Endothelial cell of umbilical vein (primary cell): ENCODE data around the gene DEPDC5. TPM values are rescaled to one million over a fixed set of nuclear protein-coding genes. Genes with fewer than 3 reads are reported as not detected.

ENCODE experiments used
- BruUV-seq: library from RNA; stranded (reverse); fragments of 400-500 nt; replicated peaks from 2 replicates; lab custom pipeline; 2021; lab: Mats Ljungman, UMichigan
- CTCF ChIA-PET: fragments of 300-600, 350-600 bp; sonication (Branson Sonifier 250); formaldehyde crosslinking; loops from one replicate; lab custom pipeline; 2021; ENCODE audit warnings: antibody characterized with exemption, inconsistent platforms; lab: Charles Lee
- POLR2A ChIA-PET: fragments of 300-600, 350-600 bp; sonication (Branson Sonifier 250); formaldehyde crosslinking; loops from one replicate; lab custom pipeline; 2021; ENCODE audit warnings: antibody characterized with exemption, inconsistent platforms; lab: Charles Lee
- DNase-seq: peaks from one replicate; pipeline ENCODE4 v3.0.0-alpha.2; 2011; ENCODE audit warnings: low read depth, low spot score
- FAIRE-seq: peaks from 2 replicates; lab custom pipeline; 2011; peaks lifted over from hg19 to GRCh38; lab: Jason Lieb, UNC
- H2AFZ ChIP-seq: 2 replicates; pipeline ENCODE4 v1.6.0; 2012; ENCODE audit warnings: low read depth, low read length, control low read depth, inconsistent platforms
- H3K27ac ChIP-seq: 2 replicates; pipeline ENCODE4 v1.5.1; 2011; ENCODE audit warnings: low read depth, mild to moderate bottlenecking, control low read depth, low read length, moderate library complexity; ENCODE audit not compliant: insufficient read depth
- H3K27me3 ChIP-seq, 2 experiments: 2 replicates each; pipeline versions ENCODE4 v1.6.0 to v1.6.1; 2011; ENCODE audit warnings: low read length in 2 of 2, mixed read lengths in 1 of 2; ENCODE audit not compliant: control insufficient read depth in 2 of 2, insufficient read depth in 2 of 2
- H3K36me3 ChIP-seq, 2 experiments: 2 replicates in 1 of 2; 3 replicates in 1 of 2; pipeline ENCODE4 v1.5.1; 2011; ENCODE audit warnings: low read length in 2 of 2, mild to moderate bottlenecking in 1 of 2, moderate library complexity in 1 of 2; ENCODE audit not compliant: control insufficient read depth in 2 of 2, insufficient read depth in 2 of 2; ENCODE audit errors: extremely low read depth in 1 of 2
- H3K4me1 ChIP-seq: 3 replicates; pipeline ENCODE4 v1.5.1; 2011; ENCODE audit warnings: mild to moderate bottlenecking, low read length; ENCODE audit not compliant: control insufficient read depth, insufficient read depth; ENCODE audit errors: extremely low read depth
- H3K4me2 ChIP-seq: 2 replicates; pipeline ENCODE4 v1.6.1; 2011; ENCODE audit warnings: low read length, control low read depth, mixed read lengths; ENCODE audit not compliant: insufficient read depth
- H3K4me3 ChIP-seq, 3 experiments: fragments of 200-600 bp in 1 of 3; sonication (generic), shearing (Covaris generic) in 1 of 3; replicated peaks in 1 of 3; 2 replicates each; pipeline ENCODE4 v1.5.1; 2011 to 2016; ENCODE audit warnings: control low read depth in 3 of 3, low read length in 3 of 3, mild to moderate bottlenecking in 2 of 3, inconsistent platforms in 1 of 3, low read depth in 1 of 3, moderate library complexity in 1 of 3; ENCODE audit not compliant: insufficient read depth in 1 of 3
- H3K79me2 ChIP-seq: 2 replicates; pipeline ENCODE4 v1.6.0; 2012; ENCODE audit warnings: low read length, inconsistent platforms; ENCODE audit not compliant: control insufficient read depth, insufficient read depth
- H3K9ac ChIP-seq: replicated peaks from 2 replicates; pipeline ENCODE3; 2011; ENCODE audit warnings: low read length, control low read depth; ENCODE audit not compliant: insufficient read depth; ENCODE audit errors: extremely low read depth
- H3K9me1 ChIP-seq: replicated peaks from 3 replicates; pipeline ENCODE4 v1.6.0; 2011; ENCODE audit warnings: mild to moderate bottlenecking, low read length; ENCODE audit not compliant: control insufficient read depth, insufficient read depth; ENCODE audit errors: extremely low read depth
- H3K9me3 ChIP-seq: replicated peaks from 2 replicates; pipeline ENCODE4 v1.5.1; 2012; ENCODE audit warnings: low read length, inconsistent platforms; ENCODE audit not compliant: control insufficient read depth, insufficient read depth
- H4K20me1 ChIP-seq: replicated peaks from 2 replicates; pipeline ENCODE3; 2011; ENCODE audit warnings: mild to moderate bottlenecking, low read length; ENCODE audit not compliant: control insufficient read depth, insufficient read depth; ENCODE audit errors: extremely low read depth
- CTCF ChIP-seq, 2 donors: IDR thresholded peaks; 1 replicate in 1 of 2; 2 replicates in 1 of 2; pipeline ENCODE4 v1.5.1; 2011; ENCODE audit warnings: low read length in 2 of 2, mild to moderate bottlenecking in 2 of 2, moderate library complexity in 2 of 2, control low read depth in 1 of 2, inconsistent platforms in 1 of 2, low read depth in 1 of 2; ENCODE audit not compliant: insufficient read depth in 1 of 2; ENCODE audit errors: extremely low read depth in 1 of 2
- EZH2 ChIP-seq: IDR thresholded peaks from 2 replicates; pipeline ENCODE4 v1.6.1; 2012; ENCODE audit warnings: borderline replicate concordance, low read depth, mild to moderate bottlenecking, moderate library complexity, low read length, inconsistent platforms; ENCODE audit not compliant: severe bottlenecking
- FOS ChIP-seq: IDR thresholded peaks from 2 replicates; pipeline ENCODE4 v1.6.1; 2011; ENCODE audit warnings: mild to moderate bottlenecking, low read length, moderate library complexity, borderline replicate concordance; ENCODE audit not compliant: insufficient read depth
- GATA2 ChIP-seq: IDR thresholded peaks from 2 replicates; pipeline ENCODE4 v1.7.0; 2011; ENCODE audit warnings: low read depth, mild to moderate bottlenecking, moderate library complexity, mixed read lengths, low read length; ENCODE audit not compliant: insufficient read length, insufficient read depth
- JUN ChIP-seq: IDR thresholded peaks from 2 replicates; pipeline ENCODE4 v1.6.1; 2011; ENCODE audit warnings: borderline replicate concordance, low read depth; ENCODE audit not compliant: insufficient read length, insufficient read depth
- MAX ChIP-seq: IDR thresholded peaks from 2 replicates; pipeline ENCODE4 v1.6.1; 2011; ENCODE audit not compliant: insufficient read depth, insufficient read length
- MYC ChIP-seq: IDR thresholded peaks from one replicate; pipeline ENCODE4 v1.6.1; 2011; ENCODE audit warnings: mild to moderate bottlenecking, low read depth, low read length
- POLR2A ChIP-seq: IDR thresholded peaks from 2 replicates; pipeline ENCODE4 v1.6.1; 2012; ENCODE audit warnings: low read depth, mild to moderate bottlenecking, control low read depth, low read length
- POLR2AphosphoS5 ChIP-seq: IDR thresholded peaks from 2 replicates; pipeline ENCODE4 v1.6.1; 2012; ENCODE audit warnings: low read depth, mild to moderate bottlenecking, control low read depth, low read length, moderate library complexity; ENCODE audit not compliant: insufficient read depth
- dilution Hi-C: fragments of 300-500 bp; cut with MboI; formaldehyde crosslinking; loops from one replicate; pipeline ENCODE4 v1.15.0; 2019; ENCODE audit warnings: low sequenced_read_pairs; ENCODE audit not compliant: extremely low pct_ligation_motif_present
- intact Hi-C: fragments of 100-400 bp; cut with micrococcal nuclease; formaldehyde crosslinking; loops from one replicate; pipeline ENCODE4 v1.10.0; 2022
- polyA plus RNA-seq, 4 experiments: library from polyadenylated mRNA; depleted of rRNA in 3 of 4; stranded (reverse) in 3 of 4; unstranded in 1 of 4; fragments of >200 nt; gene quantifications; 2 replicates each; pipeline versions ENCODE4 v1.2.1 to v1.2.3, GENCODE V29; 2011 to 2012; ENCODE audit warnings: missing spikeins in 1 of 4
- total RNA-seq: library from RNA; stranded (reverse); gene quantifications from 2 replicates; pipeline ENCODE4 v1.2.3, GENCODE V29; 2021

The DEPDC5 gene
- total and polyA plus RNA-seq, 2 donors (not counting 3 experiments of a cell fraction or from before 2014, with no cell fraction given): 13.1 to 36.6 TPM

- TF ChIP-seq EZH2 (no peak), POLR2AphosphoS5 (no peak), CTCF (IDR thresholded peaks at IDR 0.05; ENCODE audit: extremely low read depth in 1 of 2, insufficient read depth in 1 of 2, low read depth in 1 of 2, low read length in 2 of 2) (no peak), FOS (no peak), MYC (no peak), MAX (no peak), GATA2 (no peak), JUN (no peak), POLR2A (no peak)
- Histone ChIP-seq H3K36me3 (peaks cover 4 to 5% of the 10 kb centered on the region in 2 experiments), H3K4me1 (no peaks in the 10 kb centered on the region), H2AFZ (no peak overlapping the region), H4K20me1 (no peaks in the 10 kb centered on the region), H3K9ac (no peak overlapping the region), H3K9me1 (no peaks in the 10 kb centered on the region), H3K9me3 (no peaks in the 10 kb centered on the region), H3K4me3 (no peak overlapping the region), H3K79me2 (peaks cover 67% of the 10 kb centered on the region), H3K27me3 (no peaks in the 10 kb centered on the region), H3K4me2 (no peak overlapping the region), H3K27ac (no peak overlapping the region)
- DNase-seq: no peak
- ChIA-PET CTCF (interaction anchor here (1.2 to 1.3 kb wide), 2 partner anchors 8 to 72 kb away, joined by 3 read pairs; no protein-coding TSS in a partner anchor), POLR2A (interaction anchor here (0.6 kb wide), 1 partner anchor 1102 kb away, joined by 3 read pairs; the partner anchor contains the start of gene SLC35E4)
- BruUV-seq: no TSS peak
- dilution Hi-C loops (no loop called here), intact Hi-C loops (no loop called here)
- FAIRE-seq: no peak
Observed at GRCh38 chr22:31737932-31738331, 15.9 kb upstream of the DEPDC5 start.
